Neuron (in vitro differentiated cells): Measurements from ENCODE around the gene ESPNL.
A peak's percentile ranks its signal among the peaks of the same experiment; 100 is the strongest.

Experiments
- H2AFZ ChIP-seq: one replicate; pipeline ENCODE4 v1.6.1; 2013; ENCODE audit warnings: low read depth, mild to moderate bottlenecking, inconsistent platforms, low read length, moderate library complexity
- H3K27me3 ChIP-seq: one replicate; pipeline ENCODE4 v1.6.1; 2013; ENCODE audit warnings: low read length; ENCODE audit not compliant: insufficient read depth
- H3K36me3 ChIP-seq: one replicate; pipeline ENCODE4 v1.6.1; 2013; ENCODE audit warnings: low read length; ENCODE audit not compliant: insufficient read depth
- H3K4me1 ChIP-seq: one replicate; pipeline ENCODE4 v1.6.1; 2013; ENCODE audit warnings: low read length; ENCODE audit not compliant: insufficient read depth
- H3K4me3 ChIP-seq: 2 replicates; pipeline ENCODE4 v1.5.1; 2013; ENCODE audit warnings: mild to moderate bottlenecking, low read length, moderate library complexity
- H3K9me3 ChIP-seq: one replicate; pipeline ENCODE4 v1.6.1; 2013; ENCODE audit warnings: low read length

Gene ESPNL

GRCh38 chr2:238155051-238155760 lies 55.1 kb downstream of the ESPNL start:
- peaks cover 19% of the 10 kb centered on the region for H3K27me3 ChIP-seq
- peaks cover 2% of the 10 kb centered on the region for H3K4me1 ChIP-seq
- no peak overlapping the region for H2AFZ ChIP-seq
- no peaks in the 10 kb centered on the region for H3K9me3 ChIP-seq
- H3K4me3 ChIP-seq = no peak overlapping the region
- no peaks in the 10 kb centered on the region for H3K36me3 ChIP-seq

- peaks cover 2% of the 10 kb centered on the region for H3K4me1 ChIP-seq
- peaks cover 26% of the 10 kb centered on the region for H3K27me3 ChIP-seq
- H3K9me3 ChIP-seq = no peaks in the 10 kb centered on the region
- H2AFZ ChIP-seq = no peak overlapping the region
- H3K36me3 ChIP-seq = no peaks in the 10 kb centered on the region
- H3K4me3 ChIP-seq = no peak overlapping the region
Measured at GRCh38 chr2:238155761-238156694, 55.9 kb downstream of the ESPNL start.

GRCh38 chr2:238157506-238158017 lies 57.4 kb downstream of the ESPNL start:
- no peak overlapping the region for H2AFZ ChIP-seq
- no peak overlapping the region for H3K4me3 ChIP-seq
- H3K36me3 ChIP-seq = no peaks in the 10 kb centered on the region
- H3K4me1 ChIP-seq = peaks cover 2% of the 10 kb centered on the region
- no peaks in the 10 kb centered on the region for H3K9me3 ChIP-seq
- H3K27me3 ChIP-seq = peaks cover 29% of the 10 kb centered on the region

GRCh38 chr2:238158018-238158508 lies 57.9 kb downstream of the ESPNL start:
- Histone ChIP-seq H3K27me3 (peaks cover 29% of the 10 kb centered on the region), H3K4me1 (peaks cover 2% of the 10 kb centered on the region), H3K36me3 (no peaks in the 10 kb centered on the region), H3K9me3 (no peaks in the 10 kb centered on the region), H2AFZ (no peak overlapping the region), H3K4me3 (no peak overlapping the region)

- Histone ChIP-seq H2AFZ (no peak within 1 kb of the TSS), H3K4me3 (peak within 1 kb of the TSS; percentile 32), H3K4me1 (peaks cover 2% of the 10 kb centered on the region), H3K36me3 (no peaks in the 10 kb centered on the region), H3K27me3 (peaks cover 29% of the 10 kb centered on the region), H3K9me3 (no peaks in the 10 kb centered on the region)
Measured at GRCh38 chr2:238158509-238159070, 58.5 kb downstream of the ESPNL start, which contains the start of gene ERFE. Gene ERFE (plus strand): TSS chr2:238158970. CDS start chr2:238159008, 38 bp downstream.

GRCh38 chr2:238159071-238159539 lies 59.0 kb downstream of the ESPNL start:
- Histone ChIP-seq H2AFZ (no peak overlapping the region), H3K27me3 (peaks cover 29% of the 10 kb centered on the region), H3K4me1 (peaks cover 2% of the 10 kb centered on the region), H3K9me3 (no peaks in the 10 kb centered on the region), H3K36me3 (no peaks in the 10 kb centered on the region), H3K4me3 (peak overlapping the region; percentile 32)

GRCh38 chr2:238159661-238160205 lies 59.6 kb downstream of the ESPNL start:
- H2AFZ ChIP-seq = no peak overlapping the region
- H3K9me3 ChIP-seq = no peaks in the 10 kb centered on the region
- no peak overlapping the region for H3K4me3 ChIP-seq

GRCh38 chr2:238160206-238161129 lies 60.3 kb downstream of the ESPNL start:
- Histone ChIP-seq H3K36me3 (no peaks in the 10 kb centered on the region), H2AFZ (no peak overlapping the region), H3K9me3 (no peaks in the 10 kb centered on the region), H3K4me3 (no peak overlapping the region), H3K27me3 (peaks cover 29% of the 10 kb centered on the region), H3K4me1 (peaks cover 2% of the 10 kb centered on the region)

More at GRCh38 chr2:238159661-238160205, 59.6 kb downstream of the ESPNL start:
- no peaks in the 10 kb centered on the region for H3K36me3 ChIP-seq
- H3K4me1 ChIP-seq = peaks cover 2% of the 10 kb centered on the region
- H3K27me3 ChIP-seq = peaks cover 29% of the 10 kb centered on the region

- Histone ChIP-seq H3K9me3 (no peaks in the 10 kb centered on the region), H3K36me3 (no peaks in the 10 kb centered on the region), H3K4me1 (peaks cover 2% of the 10 kb centered on the region), H2AFZ (no peak overlapping the region), H3K27me3 (peaks cover 29% of the 10 kb centered on the region), H3K4me3 (no peak overlapping the region)
Measured at GRCh38 chr2:238161291-238162051, 61.3 kb downstream of the ESPNL start.

- H3K36me3 ChIP-seq = peaks cover 2% of the 10 kb centered on the region
- H3K9me3 ChIP-seq = no peaks in the 10 kb centered on the region
- H3K27me3 ChIP-seq = peaks cover 29% of the 10 kb centered on the region
- H3K4me3 ChIP-seq = no peak overlapping the region
- H3K4me1 ChIP-seq = peaks cover 2% of the 10 kb centered on the region
- no peak overlapping the region for H2AFZ ChIP-seq
Measured at GRCh38 chr2:238162251-238162845, 62.2 kb downstream of the ESPNL start.

- H3K4me3 ChIP-seq = no peak overlapping the region
- peaks cover 28% of the 10 kb centered on the region for H3K27me3 ChIP-seq
- H3K36me3 ChIP-seq = peaks cover 2% of the 10 kb centered on the region
- H2AFZ ChIP-seq = no peak overlapping the region
- H3K9me3 ChIP-seq = no peaks in the 10 kb centered on the region
- peaks cover 2% of the 10 kb centered on the region for H3K4me1 ChIP-seq
Measured at GRCh38 chr2:238162846-238163441, 62.8 kb downstream of the ESPNL start.
